Kidney epithelial cell (primary cell): ENCODE data around the gene UCN2. TPM values are rescaled to one million over a fixed set of nuclear protein-coding genes. Genes with fewer than 3 reads are reported as not detected.

Source experiments
- DNase-seq: peaks from one replicate; pipeline ENCODE4 v3.0.0-alpha.2; 2010; ENCODE audit warnings: low read depth
- H3K27me3 ChIP-seq: 2 replicates; pipeline ENCODE4 v1.6.0; 2011; ENCODE audit warnings: low read length; ENCODE audit not compliant: control insufficient read depth, insufficient read depth
- H3K36me3 ChIP-seq: 2 replicates; pipeline ENCODE4 v1.5.1; 2011; ENCODE audit warnings: low read length; ENCODE audit not compliant: control insufficient read depth, insufficient read depth
- H3K4me3 ChIP-seq: 2 replicates; pipeline ENCODE4 v1.5.1; 2011; ENCODE audit warnings: low read depth, mild to moderate bottlenecking, control low read depth, low read length
- CTCF ChIP-seq: IDR thresholded peaks from 2 replicates; pipeline ENCODE4 v1.5.1; 2011; ENCODE audit warnings: mild to moderate bottlenecking, moderate library complexity, low read length, control low read depth, inconsistent platforms; ENCODE audit not compliant: insufficient read depth, poor library complexity, severe bottlenecking
- total RNA-seq: library from RNA; depleted of rRNA; stranded (reverse); fragments of >200 nt; gene quantifications from 2 replicates; pipeline ENCODE4 v1.2.3, GENCODE V29; 2015

UCN2 gene
- total RNA-seq, 1 donor from 2014 or later, result 26.1 TPM

DNA sequence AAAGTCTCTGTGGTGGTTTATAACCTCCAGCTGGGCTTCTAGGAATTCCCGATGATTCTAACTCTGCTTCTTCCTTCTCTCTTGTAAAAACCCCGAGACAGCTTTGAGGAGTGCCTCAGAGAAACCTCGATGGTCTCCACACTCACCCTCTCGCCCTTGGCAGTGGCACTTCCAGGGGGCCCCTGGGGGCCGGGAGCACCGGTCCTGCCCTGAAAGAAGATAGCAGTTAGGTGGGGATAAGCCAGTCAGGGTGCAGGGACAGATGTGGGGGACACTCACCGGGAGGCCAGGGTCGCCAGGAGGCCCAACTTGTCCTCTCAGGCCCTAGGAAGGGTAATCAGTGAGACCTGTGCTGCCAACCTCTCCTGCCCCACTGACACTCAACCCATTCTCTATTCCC, 21.8 kb upstream of the UCN2 start:
- DNase-seq, result no peak
- H3K4me3 ChIP-seq, result no peak overlapping the region
- H3K36me3 ChIP-seq, result peaks cover 10% of the 10 kb centered on the region
- no peak for TF ChIP-seq CTCF
- H3K27me3 ChIP-seq, result no peaks in the 10 kb centered on the region

DNA sequence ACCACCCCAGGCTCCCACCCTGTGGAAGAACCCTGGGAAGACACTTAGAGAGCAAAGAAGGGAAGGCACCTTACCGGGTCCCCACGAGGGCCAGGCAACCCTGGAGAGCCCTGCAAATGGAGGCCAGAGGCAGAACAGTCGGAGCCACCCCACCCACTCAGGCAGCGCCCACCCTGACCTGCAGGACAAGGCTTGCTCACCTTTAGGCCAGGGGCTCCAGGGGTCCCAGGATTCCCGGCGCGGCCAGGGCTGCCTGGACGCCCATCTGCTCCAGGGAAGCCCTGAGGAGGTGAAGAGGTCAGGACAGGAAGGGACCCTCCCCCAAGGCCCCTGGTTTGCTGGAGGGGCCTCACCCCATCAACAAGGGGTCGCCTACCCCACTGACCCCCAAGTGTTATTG, 21.3 kb upstream of the UCN2 start:
- TF ChIP-seq CTCF, result no peak

DNA sequence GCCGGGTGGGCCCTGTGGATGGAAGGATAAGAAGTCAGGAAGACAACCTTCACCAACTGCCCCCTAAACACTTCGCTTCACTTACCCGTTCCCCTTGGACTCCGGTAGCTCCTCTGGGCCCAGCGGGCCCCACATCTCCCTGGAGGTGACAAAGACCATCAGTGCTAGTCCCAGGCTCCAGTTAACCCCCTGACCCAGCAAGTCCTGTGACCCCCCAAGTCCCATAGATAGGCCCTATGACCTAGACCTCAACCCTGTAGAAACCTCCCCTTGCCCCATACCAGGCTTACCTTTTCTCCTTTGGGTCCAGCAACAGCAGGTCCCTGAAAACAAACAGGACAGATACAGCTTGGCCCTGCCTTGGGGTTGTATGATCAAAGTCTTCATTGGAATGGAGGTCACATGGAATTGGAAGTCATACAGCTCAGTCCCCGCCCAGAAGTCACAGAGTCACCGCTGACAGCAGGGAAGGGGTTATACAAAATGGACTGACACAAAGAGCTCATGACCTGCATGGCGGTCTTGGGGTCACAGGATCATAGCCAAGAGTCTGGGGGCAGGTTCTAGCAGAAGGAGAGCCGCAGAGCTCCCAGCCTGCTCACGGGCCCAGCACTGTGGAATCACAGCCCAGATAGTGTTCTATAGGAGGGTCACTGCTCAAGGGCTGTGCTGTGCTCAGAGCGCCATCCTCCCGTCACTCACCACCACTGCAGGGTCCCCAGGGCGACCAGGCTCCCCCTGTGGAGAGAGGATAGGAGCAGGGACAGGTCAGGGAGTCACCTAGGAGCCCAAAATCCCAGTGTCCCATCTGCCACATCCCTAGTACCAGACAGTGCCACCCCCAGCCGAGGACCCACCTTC, 18.3 kb upstream of the UCN2 start:
- Histone ChIP-seq H3K27me3 (no peaks in the 10 kb centered on the region), H3K36me3 (peaks cover 11% of the 10 kb centered on the region), H3K4me3 (no peak overlapping the region)
- no peak for DNase-seq
- no peak for TF ChIP-seq CTCF

More for the DNA sequence above, 21.3 kb upstream of the UCN2 start:
- Histone ChIP-seq H3K36me3 (peaks cover 10% of the 10 kb centered on the region), H3K4me3 (no peak overlapping the region), H3K27me3 (no peaks in the 10 kb centered on the region)
- no peak for DNase-seq

DNA sequence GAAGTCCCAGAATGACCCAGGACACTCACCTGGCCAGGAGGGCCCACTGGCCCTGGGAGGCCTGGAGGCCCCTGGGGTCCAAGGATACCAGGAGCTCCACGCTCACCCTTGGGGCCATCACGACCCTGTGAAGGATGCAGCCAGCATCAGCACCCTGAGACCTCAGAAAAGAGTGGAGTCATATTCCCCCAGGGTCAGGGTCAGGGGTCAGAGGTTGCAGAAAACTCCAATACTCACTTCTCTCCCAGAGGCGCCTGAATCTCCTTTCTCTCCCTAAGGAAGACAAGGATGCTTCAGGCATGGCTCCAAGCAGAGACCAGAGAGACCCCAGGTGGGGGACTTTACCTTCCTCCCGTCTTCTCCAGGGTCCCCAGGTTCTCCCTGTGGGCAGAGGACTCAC, 13.1 kb upstream of the UCN2 start:
- Histone ChIP-seq H3K27me3 (no peaks in the 10 kb centered on the region), H3K36me3 (peaks cover 3% of the 10 kb centered on the region), H3K4me3 (no peak overlapping the region)
- no peak for DNase-seq
- TF ChIP-seq CTCF, result no peak

DNA sequence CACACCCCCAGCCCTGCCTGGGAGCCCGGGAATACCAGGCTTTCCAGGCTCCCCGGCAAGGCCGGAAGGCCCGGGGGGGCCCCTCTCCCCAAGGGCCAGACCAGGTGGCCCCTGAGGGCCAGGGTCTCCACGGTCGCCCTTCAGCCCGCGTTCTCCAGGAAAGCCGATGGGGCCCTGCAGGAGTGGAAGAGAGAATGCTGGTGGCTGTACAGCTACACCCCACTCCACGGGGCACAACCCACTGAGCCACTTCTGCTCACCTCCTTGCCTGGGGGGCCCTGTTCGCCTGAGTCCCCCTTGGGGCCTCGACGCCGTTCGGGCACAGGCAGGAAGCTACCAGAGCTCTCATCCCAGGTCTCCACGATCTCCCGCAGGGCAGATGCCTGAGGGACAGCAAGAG, 11.8 kb upstream of the UCN2 start:
- no peak overlapping the region for H3K4me3 ChIP-seq
- no peak for DNase-seq
- no peak for TF ChIP-seq CTCF
- H3K27me3 ChIP-seq, result no peaks in the 10 kb centered on the region
- H3K36me3 ChIP-seq, result peaks cover 3% of the 10 kb centered on the region
